Hepatocyte (in vitro differentiated cells): Measurements from ENCODE around the gene BCAS1. TPM values are rescaled to one million over a fixed set of nuclear protein-coding genes. Genes with fewer than 3 reads are reported as not detected.

ENCODE experiments used
- DNase-seq: peaks from one replicate; pipeline ENCODE4 v3.0.0-alpha.2; 2016; ENCODE audit warnings: low spot score
- H2AFZ ChIP-seq: fragments of 200-600 bp; sonication (generic); 2 replicates; pipeline ENCODE4 v1.6.0; 2016; ENCODE audit warnings: antibody characterized with exemption, mild to moderate bottlenecking
- H3K27ac ChIP-seq: fragments of 200-600 bp; sonication (generic); 2 replicates; pipeline ENCODE4 v1.5.1; 2016; ENCODE audit warnings: mild to moderate bottlenecking
- H3K27me3 ChIP-seq: fragments of 200-600 bp; sonication (generic); 2 replicates; pipeline ENCODE4 v1.6.1; 2016
- H3K36me3 ChIP-seq: fragments of 200-600 bp; sonication (generic); replicated peaks from 2 replicates; pipeline ENCODE4 v1.5.1; 2016; ENCODE audit warnings: low read depth; ENCODE audit not compliant: insufficient read depth
- H3K4me1 ChIP-seq: fragments of 200-600 bp; sonication (generic); 2 replicates; pipeline ENCODE4 v1.5.1; 2016; ENCODE audit warnings: mild to moderate bottlenecking, moderate library complexity; ENCODE audit not compliant: insufficient read depth
- H3K4me2 ChIP-seq: fragments of 200-600 bp; sonication (generic); 2 replicates; pipeline ENCODE4 v1.6.0; 2016
- H3K4me3 ChIP-seq: fragments of 200-600 bp; sonication (generic); 2 replicates; pipeline ENCODE4 v1.5.1; 2016; ENCODE audit warnings: mild to moderate bottlenecking
- H3K79me2 ChIP-seq: fragments of 200-600 bp; sonication (generic); 2 replicates; pipeline ENCODE4 v1.6.0; 2017; ENCODE audit warnings: mild to moderate bottlenecking
- H3K9me2 ChIP-seq: fragments of 200-600 bp; sonication (generic); replicated peaks from 2 replicates; pipeline ENCODE4 v1.6.0; 2017; ENCODE audit warnings: mild to moderate bottlenecking; ENCODE audit not compliant: insufficient read depth
- H3K9me3 ChIP-seq: fragments of 200-600 bp; sonication (generic); 2 replicates; pipeline ENCODE4 v1.5.1; 2016; ENCODE audit warnings: low read depth, mild to moderate bottlenecking
- H4K20me1 ChIP-seq: fragments of 200-600 bp; sonication (generic); 2 replicates; pipeline ENCODE4 v1.6.0; 2016; ENCODE audit warnings: mild to moderate bottlenecking; ENCODE audit not compliant: insufficient read depth, poor library complexity, severe bottlenecking
- EZH2 ChIP-seq: fragments of 200-600 bp; sonication (generic); IDR thresholded peaks from 2 replicates; pipeline ENCODE4 v1.6.1; 2016; ENCODE audit warnings: antibody characterized with exemption, mild to moderate bottlenecking, borderline replicate concordance
- EZH2phosphoT487 ChIP-seq: fragments of 200-600 bp; sonication (generic); IDR thresholded peaks from one replicate; pipeline ENCODE4 v1.6.1; 2018; ENCODE audit warnings: antibody characterized with exemption, mild to moderate bottlenecking, low read depth, moderate library complexity; ENCODE audit not compliant: unreplicated experiment, severe bottlenecking
- WGBS: methylation state at CpG from one replicate; pipeline ENCODE4 v1.1.6; 2016; ENCODE audit warnings: low lambda C conversion rate; ENCODE audit errors: missing lambda C conversion rate; 5-methylcytosine and 5-hydroxymethylcytosine counted together
- polyA plus RNA-seq: library from polyadenylated mRNA; unstranded; fragments of >200 nt; fragmentation: Nextera tagmentation; extraction: Ambion mirVana; gene quantifications from 2 replicates; pipeline ENCODE4 v1.2.1, GENCODE V29; 2016
- total RNA-seq: library from RNA; depleted of rRNA; stranded (reverse); fragments of >200 nt; gene quantifications from 2 replicates; pipeline ENCODE4 v1.2.3, GENCODE V29; 2014
- TF ChIP-seq, protein P1 (sequence below): fragments of 200-600 bp; sonication (generic); IDR thresholded peaks from 2 replicates; pipeline ENCODE4 v1.5.1; 2016; ENCODE audit warnings: antibody characterized with exemption, mild to moderate bottlenecking; ENCODE audit not compliant: poor library complexity

BCAS1 gene
- total and polyA plus RNA-seq, 2 experiments from 2014 or later: 4.9 to 9.8 TPM

DNA sequence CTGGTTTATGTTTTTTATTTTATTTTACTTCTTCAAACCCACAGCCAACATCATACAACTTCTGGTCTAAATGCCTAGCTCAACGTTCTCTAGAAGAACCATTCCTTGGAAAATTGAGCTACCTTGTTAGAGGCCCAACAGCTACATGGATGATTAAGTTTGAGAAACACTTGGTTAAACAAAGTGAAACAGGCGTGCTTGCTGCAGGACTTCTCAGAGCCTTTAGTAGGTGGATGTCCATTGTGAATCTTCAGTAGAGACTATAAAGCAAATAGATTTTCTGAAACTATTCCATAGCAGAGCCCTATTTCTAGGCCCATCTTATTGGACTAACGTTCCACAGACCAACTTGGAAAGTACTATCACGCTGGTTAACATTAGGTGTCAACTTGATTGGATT is 51.3 kb downstream of the BCAS1 start:
- Histone ChIP-seq H2AFZ (no peak overlapping the region), H3K27me3 (no peaks in the 10 kb centered on the region), H3K4me3 (no peak overlapping the region), H3K79me2 (no peaks in the 10 kb centered on the region), H3K9me3 (no peaks in the 10 kb centered on the region), H3K27ac (no peak overlapping the region), H4K20me1 (no peaks in the 10 kb centered on the region), H3K4me2 (no peak overlapping the region), H3K36me3 (no peaks in the 10 kb centered on the region), H3K4me1 (no peaks in the 10 kb centered on the region), H3K9me2 (no peaks in the 10 kb centered on the region)
- no peak for DNase-seq
- TF ChIP-seq EZH2phosphoT487: no peak
- TF ChIP-seq, protein P1, sequence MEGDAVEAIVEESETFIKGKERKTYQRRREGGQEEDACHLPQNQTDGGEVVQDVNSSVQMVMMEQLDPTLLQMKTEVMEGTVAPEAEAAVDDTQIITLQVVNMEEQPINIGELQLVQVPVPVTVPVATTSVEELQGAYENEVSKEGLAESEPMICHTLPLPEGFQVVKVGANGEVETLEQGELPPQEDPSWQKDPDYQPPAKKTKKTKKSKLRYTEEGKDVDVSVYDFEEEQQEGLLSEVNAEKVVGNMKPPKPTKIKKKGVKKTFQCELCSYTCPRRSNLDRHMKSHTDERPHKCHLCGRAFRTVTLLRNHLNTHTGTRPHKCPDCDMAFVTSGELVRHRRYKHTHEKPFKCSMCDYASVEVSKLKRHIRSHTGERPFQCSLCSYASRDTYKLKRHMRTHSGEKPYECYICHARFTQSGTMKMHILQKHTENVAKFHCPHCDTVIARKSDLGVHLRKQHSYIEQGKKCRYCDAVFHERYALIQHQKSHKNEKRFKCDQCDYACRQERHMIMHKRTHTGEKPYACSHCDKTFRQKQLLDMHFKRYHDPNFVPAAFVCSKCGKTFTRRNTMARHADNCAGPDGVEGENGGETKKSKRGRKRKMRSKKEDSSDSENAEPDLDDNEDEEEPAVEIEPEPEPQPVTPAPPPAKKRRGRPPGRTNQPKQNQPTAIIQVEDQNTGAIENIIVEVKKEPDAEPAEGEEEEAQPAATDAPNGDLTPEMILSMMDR: no peak
- no peak for TF ChIP-seq EZH2
- 92% methylated on average over 4 of the region's 4 CpGs for WGBS

- Histone ChIP-seq H3K79me2 (no peaks in the 10 kb centered on the region), H4K20me1 (no peaks in the 10 kb centered on the region), H3K27ac (no peak overlapping the region), H3K27me3 (no peaks in the 10 kb centered on the region), H3K9me2 (no peaks in the 10 kb centered on the region), H3K4me1 (no peaks in the 10 kb centered on the region), H3K9me3 (no peaks in the 10 kb centered on the region), H2AFZ (no peak overlapping the region), H3K4me3 (no peak overlapping the region), H3K36me3 (no peaks in the 10 kb centered on the region), H3K4me2 (no peak overlapping the region)
- TF ChIP-seq EZH2: no peak
- TF ChIP-seq, protein P1: no peak
- TF ChIP-seq EZH2phosphoT487: no peak
- DNase-seq: no peak
- 90% methylated on average over 4 of the region's 4 CpGs for WGBS
Observed at GRCh38 chr20:54017846-54018245, 52.5 kb downstream of the BCAS1 start.

- Histone ChIP-seq H4K20me1 (no peaks in the 10 kb centered on the region), H3K27me3 (no peaks in the 10 kb centered on the region), H3K79me2 (no peaks in the 10 kb centered on the region), H3K27ac (no peak overlapping the region), H3K9me3 (no peaks in the 10 kb centered on the region), H3K4me2 (no peak overlapping the region), H3K36me3 (no peaks in the 10 kb centered on the region), H3K4me3 (no peak overlapping the region), H2AFZ (no peak overlapping the region), H3K4me1 (no peaks in the 10 kb centered on the region), H3K9me2 (no peaks in the 10 kb centered on the region)
- TF ChIP-seq EZH2phosphoT487 (no peak), EZH2 (no peak)
- TF ChIP-seq, protein P1: no peak
- WGBS: 83% methylated on average over 1 of the region's 1 CpG
- DNase-seq: no peak
Observed at GRCh38 chr20:54015496-54015895, 54.9 kb downstream of the BCAS1 start.
